Panc1 (cell line): ENCODE measurements around the gene PHC1.

Experiments
- POLR2AphosphoS5 ChIP-seq: IDR thresholded peaks from 2 replicates; pipeline ENCODE4 v1.6.1; 2012; ENCODE audit warnings: mild to moderate bottlenecking, low read depth, low read length, moderate library complexity
- SIN3A ChIP-seq: IDR thresholded peaks from 2 replicates; pipeline ENCODE4 v1.6.1; 2012; ENCODE audit warnings: low read depth, mild to moderate bottlenecking, low read length, moderate library complexity, borderline replicate concordance; ENCODE audit not compliant: insufficient read depth
- TF ChIP-seq, protein P1 (sequence below): fragments of 450-650 bp; IDR thresholded peaks from 2 replicates; pipeline ENCODE4 v1.5.1; 2017; ENCODE audit warnings: mild to moderate bottlenecking
- TF ChIP-seq, protein P2 (sequence below), 2 experiments: IDR thresholded peaks; 2 replicates each; pipeline ENCODE4 v1.6.1; 2011 to 2012; ENCODE audit warnings: low read depth in 2 of 2, control low read depth in 1 of 2, low read length in 1 of 2, mild to moderate bottlenecking in 1 of 2, moderate library complexity in 1 of 2; ENCODE audit not compliant: insufficient read depth in 1 of 2

DNA sequence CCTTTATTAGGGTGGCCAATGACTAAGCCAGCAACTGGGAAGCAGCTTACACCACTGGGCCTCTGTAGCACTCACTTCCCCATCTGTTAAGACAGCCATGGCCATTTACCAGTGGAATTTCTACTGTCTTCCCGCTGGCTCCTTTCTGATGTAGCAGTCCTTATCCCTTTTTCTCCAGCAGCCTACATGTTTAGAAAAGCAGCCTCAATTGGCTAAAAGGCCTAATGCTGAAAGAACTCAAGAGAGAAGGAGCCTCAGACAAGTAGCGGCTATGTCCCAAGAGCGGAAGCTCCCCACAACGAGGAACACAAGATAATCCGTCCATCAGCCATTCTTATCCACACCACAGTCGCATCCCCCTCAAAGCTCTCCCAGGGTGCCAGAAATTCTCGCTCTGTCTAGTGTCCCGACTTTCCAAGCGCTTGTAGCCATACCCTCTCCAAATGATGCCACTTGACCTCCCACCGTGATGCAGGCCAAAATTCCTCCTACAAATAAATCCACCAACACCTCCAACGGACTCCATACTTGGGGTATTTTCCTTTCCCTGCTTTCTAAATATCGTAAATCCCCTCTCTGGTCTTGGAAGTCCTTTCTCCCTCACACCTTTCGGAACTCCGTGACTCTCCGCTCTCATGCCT lies 34.5 kb downstream of the PHC1 start:
- TF ChIP-seq, protein P1, sequence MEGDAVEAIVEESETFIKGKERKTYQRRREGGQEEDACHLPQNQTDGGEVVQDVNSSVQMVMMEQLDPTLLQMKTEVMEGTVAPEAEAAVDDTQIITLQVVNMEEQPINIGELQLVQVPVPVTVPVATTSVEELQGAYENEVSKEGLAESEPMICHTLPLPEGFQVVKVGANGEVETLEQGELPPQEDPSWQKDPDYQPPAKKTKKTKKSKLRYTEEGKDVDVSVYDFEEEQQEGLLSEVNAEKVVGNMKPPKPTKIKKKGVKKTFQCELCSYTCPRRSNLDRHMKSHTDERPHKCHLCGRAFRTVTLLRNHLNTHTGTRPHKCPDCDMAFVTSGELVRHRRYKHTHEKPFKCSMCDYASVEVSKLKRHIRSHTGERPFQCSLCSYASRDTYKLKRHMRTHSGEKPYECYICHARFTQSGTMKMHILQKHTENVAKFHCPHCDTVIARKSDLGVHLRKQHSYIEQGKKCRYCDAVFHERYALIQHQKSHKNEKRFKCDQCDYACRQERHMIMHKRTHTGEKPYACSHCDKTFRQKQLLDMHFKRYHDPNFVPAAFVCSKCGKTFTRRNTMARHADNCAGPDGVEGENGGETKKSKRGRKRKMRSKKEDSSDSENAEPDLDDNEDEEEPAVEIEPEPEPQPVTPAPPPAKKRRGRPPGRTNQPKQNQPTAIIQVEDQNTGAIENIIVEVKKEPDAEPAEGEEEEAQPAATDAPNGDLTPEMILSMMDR = no peak
- TF ChIP-seq POLR2AphosphoS5 (no peak), SIN3A (no peak)
- TF ChIP-seq, protein P2, sequence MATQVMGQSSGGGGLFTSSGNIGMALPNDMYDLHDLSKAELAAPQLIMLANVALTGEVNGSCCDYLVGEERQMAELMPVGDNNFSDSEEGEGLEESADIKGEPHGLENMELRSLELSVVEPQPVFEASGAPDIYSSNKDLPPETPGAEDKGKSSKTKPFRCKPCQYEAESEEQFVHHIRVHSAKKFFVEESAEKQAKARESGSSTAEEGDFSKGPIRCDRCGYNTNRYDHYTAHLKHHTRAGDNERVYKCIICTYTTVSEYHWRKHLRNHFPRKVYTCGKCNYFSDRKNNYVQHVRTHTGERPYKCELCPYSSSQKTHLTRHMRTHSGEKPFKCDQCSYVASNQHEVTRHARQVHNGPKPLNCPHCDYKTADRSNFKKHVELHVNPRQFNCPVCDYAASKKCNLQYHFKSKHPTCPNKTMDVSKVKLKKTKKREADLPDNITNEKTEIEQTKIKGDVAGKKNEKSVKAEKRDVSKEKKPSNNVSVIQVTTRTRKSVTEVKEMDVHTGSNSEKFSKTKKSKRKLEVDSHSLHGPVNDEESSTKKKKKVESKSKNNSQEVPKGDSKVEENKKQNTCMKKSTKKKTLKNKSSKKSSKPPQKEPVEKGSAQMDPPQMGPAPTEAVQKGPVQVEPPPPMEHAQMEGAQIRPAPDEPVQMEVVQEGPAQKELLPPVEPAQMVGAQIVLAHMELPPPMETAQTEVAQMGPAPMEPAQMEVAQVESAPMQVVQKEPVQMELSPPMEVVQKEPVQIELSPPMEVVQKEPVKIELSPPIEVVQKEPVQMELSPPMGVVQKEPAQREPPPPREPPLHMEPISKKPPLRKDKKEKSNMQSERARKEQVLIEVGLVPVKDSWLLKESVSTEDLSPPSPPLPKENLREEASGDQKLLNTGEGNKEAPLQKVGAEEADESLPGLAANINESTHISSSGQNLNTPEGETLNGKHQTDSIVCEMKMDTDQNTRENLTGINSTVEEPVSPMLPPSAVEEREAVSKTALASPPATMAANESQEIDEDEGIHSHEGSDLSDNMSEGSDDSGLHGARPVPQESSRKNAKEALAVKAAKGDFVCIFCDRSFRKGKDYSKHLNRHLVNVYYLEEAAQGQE (IDR thresholded peaks at IDR 0.05; ENCODE audit: insufficient read depth in 1 of 2, low read depth in 2 of 2, low read length in 1 of 2) = no peak
